Measurements from ENCODE around the gene NPDC1. TPM values are rescaled to one million over a fixed set of nuclear protein-coding genes. Genes with fewer than 3 reads are reported as not detected.

Gene NPDC1, protein sequence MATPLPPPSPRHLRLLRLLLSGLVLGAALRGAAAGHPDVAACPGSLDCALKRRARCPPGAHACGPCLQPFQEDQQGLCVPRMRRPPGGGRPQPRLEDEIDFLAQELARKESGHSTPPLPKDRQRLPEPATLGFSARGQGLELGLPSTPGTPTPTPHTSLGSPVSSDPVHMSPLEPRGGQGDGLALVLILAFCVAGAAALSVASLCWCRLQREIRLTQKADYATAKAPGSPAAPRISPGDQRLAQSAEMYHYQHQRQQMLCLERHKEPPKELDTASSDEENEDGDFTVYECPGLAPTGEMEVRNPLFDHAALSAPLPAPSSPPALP
- total RNA-seq (2014; rRNA removed; shearing (Covaris generic)) = 0.51 and 0.91 TPM in 2 replicates

DNA sequence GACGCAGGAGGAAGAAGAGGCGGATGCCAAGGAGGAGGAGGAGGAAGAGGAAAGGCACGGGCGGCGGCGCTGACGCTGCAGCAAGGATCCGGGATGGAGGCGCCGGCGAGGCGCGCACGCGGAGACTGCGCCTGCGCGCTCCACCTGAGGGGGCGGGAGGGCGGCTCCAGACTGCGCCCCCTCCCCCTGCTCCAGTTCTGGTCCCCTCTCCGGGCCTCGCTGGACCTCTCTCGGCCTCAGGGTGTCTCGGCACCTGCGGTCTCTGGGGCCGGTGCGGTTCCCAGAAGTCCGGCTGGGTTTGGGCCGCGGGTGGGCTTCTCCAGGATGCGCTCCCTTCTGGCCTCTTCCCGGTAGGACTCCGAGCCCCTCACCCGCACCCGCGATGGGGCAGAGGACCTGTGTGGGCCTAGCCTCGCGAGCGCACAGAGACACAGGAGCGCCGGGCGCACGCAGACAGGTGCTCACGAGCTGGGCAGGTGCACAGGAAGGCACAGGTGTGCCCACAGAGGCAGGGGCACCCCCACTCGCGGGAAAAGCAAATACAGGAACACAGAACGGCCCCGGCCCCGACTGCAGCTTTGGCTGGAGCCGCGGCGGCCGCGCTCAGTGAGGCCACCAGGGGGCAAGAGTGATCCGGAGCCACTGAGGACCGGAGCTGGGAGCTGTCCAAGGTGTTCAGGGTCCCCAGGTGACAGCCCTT, at the start of gene NPDC1:
TSS of gene NPDC1 (minus strand) at position 90 of the 700 bp plus-strand sequence. CDS start 188 bp downstream, outside the sequence.
- no peaks in the 10 kb centered on the region for H3K36me3 ChIP-seq
- DNase-seq = peak; percentile 83 to 88
- peaks cover 11% of the 10 kb centered on the region; the same call in 1 of the 2 replicates for H3K4me1 ChIP-seq
- H3K4me3 ChIP-seq = peak within 1 kb of the TSS; percentile 41
- H3K27ac ChIP-seq = no peak within 1 kb of the TSS
- peaks cover 31% of the 10 kb centered on the region for H3K27me3 ChIP-seq
- H3K9me3 ChIP-seq (replicated peaks) = no peaks in the 10 kb centered on the region

DNA sequence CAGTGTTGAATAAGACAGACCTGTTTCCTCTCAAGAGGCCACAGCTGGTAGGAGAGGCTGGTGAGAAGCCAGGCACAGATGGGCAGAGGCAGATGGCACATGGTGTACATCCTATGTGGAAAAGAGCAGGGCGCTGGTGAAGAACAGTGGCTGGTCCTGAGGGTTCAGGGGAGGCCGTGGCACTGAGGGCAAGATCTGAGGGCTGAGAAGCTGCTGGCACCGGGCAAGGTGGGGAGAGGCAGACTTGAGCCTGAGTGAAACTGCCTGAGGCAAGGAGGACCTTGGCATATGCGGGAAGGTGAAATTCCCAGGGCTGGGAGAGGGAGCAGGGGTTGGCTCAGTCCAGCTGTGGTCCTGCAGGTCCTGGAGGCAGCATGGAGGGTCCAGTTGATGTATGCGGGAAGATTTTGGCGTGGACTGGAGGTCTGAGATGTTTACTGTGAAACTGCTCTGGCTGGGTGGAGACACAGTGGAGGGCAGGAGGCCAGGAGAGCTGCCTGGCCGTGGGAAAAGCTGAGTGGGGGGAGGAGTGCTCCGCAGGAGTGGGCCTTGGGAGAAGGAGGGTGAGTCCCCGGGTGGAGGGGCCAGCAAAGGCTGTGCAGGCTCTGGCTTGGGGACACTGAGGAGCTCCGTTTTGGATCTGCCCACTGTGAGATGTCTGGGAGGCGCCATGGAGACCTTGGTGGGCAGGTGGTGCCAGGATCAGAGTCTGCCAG, 43.4 kb upstream of the NPDC1 start:
- no peaks in the 10 kb centered on the region for H3K27me3 ChIP-seq
- H3K9me3 ChIP-seq (replicated peaks) = no peaks in the 10 kb centered on the region
- H3K36me3 ChIP-seq = no peaks in the 10 kb centered on the region; the same call in 1 of the 2 replicates
- no peak overlapping the region for H3K27ac ChIP-seq
- peaks cover 8% of the 10 kb centered on the region; the same call in 1 of the 2 replicates for H3K4me1 ChIP-seq
- no peak overlapping the region for H3K4me3 ChIP-seq
- no peak for DNase-seq

DNA sequence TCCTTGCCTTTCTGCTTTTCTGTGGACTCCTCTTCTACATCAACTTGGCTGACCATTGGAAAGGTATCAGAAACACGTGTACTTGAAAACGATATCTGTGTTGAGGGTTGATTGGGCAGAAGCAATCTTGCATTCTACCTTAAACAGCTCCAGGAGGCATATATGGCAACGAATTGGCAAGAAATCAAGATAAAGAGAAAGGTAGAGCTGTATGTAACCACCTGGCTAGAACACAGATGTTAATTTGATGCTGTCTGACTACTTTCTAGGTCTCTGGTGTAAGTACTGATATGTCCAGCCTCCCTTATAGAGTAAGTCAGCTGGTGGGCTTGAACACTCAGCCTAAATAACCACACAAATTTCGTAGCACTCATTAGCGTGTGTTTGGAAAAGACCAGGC, 42.1 kb upstream of the NPDC1 start:
- Histone ChIP-seq H3K9me3 (replicated peaks) (no peaks in the 10 kb centered on the region), H3K27ac (no peak overlapping the region), H3K27me3 (no peaks in the 10 kb centered on the region), H3K4me1 (peaks cover 19% of the 10 kb centered on the region), H3K36me3 (no peaks in the 10 kb centered on the region), H3K4me3 (no peak overlapping the region)
- DNase-seq = no peak

GRCh38 chr9:137087409-137087925, 41.5 kb upstream of the NPDC1 start:
- H3K27ac ChIP-seq = peak overlapping the region; percentile 27; the same call in 1 of the 2 replicates
- no peaks in the 10 kb centered on the region for H3K27me3 ChIP-seq
- H3K4me3 ChIP-seq = peak overlapping the region; percentile 77
- DNase-seq = no peak
- H3K4me1 ChIP-seq = peaks cover 24% of the 10 kb centered on the region
- H3K9me3 ChIP-seq (replicated peaks) = no peaks in the 10 kb centered on the region
- H3K36me3 ChIP-seq = no peaks in the 10 kb centered on the region

- Histone ChIP-seq H3K27me3 (no peaks in the 10 kb centered on the region), H3K4me1 (peaks cover 24% of the 10 kb centered on the region), H3K4me3 (peak within 1 kb of the TSS; percentile 77), H3K36me3 (no peaks in the 10 kb centered on the region), H3K27ac (peak within 1 kb of the TSS; percentile 74), H3K9me3 (replicated peaks) (no peaks in the 10 kb centered on the region)
- DNase-seq = peak; percentile 99 to 100
These were observed 40.8 kb upstream of the NPDC1 start, which contains the start of gene MAN1B1 for GRCh38 chr9:137086531-137087408. Gene MAN1B1, plus strand, starts transcription at chr9:137086985. Its CDS starts 15 bp downstream, at chr9:137087000.

GRCh38 chr9:137085920-137086530, 40.0 kb upstream of the NPDC1 start:
- H3K4me3 ChIP-seq = peak overlapping the region; percentile 77
- no peaks in the 10 kb centered on the region for H3K9me3 ChIP-seq (replicated peaks)
- no peaks in the 10 kb centered on the region for H3K36me3 ChIP-seq
- H3K4me1 ChIP-seq = peaks cover 24% of the 10 kb centered on the region
- H3K27me3 ChIP-seq = no peaks in the 10 kb centered on the region
- DNase-seq = peak; percentile 57 to 64
- peak overlapping the region; percentile 74 for H3K27ac ChIP-seq

DNA sequence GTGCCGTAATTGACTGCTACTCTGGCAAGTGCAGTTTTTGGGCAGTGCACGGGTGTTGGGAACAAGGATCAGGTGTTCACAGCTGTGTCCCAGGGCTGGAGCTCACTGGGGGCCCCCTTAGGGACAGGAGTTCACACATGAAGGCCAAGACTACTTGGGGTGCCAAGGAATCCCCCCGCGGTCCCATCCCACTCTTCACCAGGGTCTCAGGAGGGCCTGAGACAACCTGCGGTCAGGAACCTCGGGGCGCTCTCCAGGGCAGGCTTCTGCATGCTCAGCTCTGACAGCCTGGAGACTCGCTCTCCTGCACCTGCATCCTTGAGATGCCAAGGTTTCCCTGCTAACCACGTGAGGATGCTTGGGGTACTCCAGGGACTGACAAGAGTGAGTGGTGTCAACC, 38.5 kb upstream of the NPDC1 start:
- no peak overlapping the region for H3K27ac ChIP-seq
- no peak overlapping the region for H3K4me3 ChIP-seq
- peaks cover 5% of the 10 kb centered on the region for H3K36me3 ChIP-seq
- peaks cover 24% of the 10 kb centered on the region for H3K4me1 ChIP-seq
- H3K9me3 ChIP-seq (replicated peaks) = no peaks in the 10 kb centered on the region
- no peaks in the 10 kb centered on the region for H3K27me3 ChIP-seq
- no peak for DNase-seq

DNA sequence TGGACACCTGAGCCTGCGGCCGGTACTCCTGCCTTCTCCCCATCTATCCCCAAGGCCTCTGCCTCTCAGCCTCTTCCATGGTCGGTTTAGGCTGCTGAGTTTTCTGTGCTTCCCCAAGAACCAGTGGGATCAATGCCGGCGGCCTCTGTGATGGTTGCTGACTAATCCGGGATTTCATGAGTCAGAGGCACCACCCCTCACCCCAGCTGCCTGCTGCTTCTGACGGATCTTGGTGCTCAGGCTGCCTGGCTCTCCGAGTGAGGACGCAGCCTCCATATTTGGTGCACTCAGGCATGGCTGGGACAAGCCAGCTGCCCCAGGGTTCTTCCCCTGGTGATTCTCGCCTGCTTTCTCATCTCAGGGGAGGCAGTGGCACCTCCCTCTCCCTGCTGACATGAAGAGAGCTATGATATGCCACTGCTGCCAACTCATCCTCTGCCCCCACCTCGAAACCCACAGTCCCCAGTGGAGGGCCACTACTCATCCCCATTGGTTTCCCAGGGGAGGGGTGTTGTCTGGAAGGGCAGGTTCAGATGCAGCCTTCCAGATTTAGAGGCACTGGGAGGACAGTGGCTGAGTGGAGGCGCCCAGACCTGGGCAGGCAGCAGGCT, 37.5 kb upstream of the NPDC1 start:
- H3K4me1 ChIP-seq = peaks cover 24% of the 10 kb centered on the region
- no peaks in the 10 kb centered on the region for H3K9me3 ChIP-seq (replicated peaks)
- no peak overlapping the region for H3K27ac ChIP-seq
- peak; percentile 93 to 94 for DNase-seq
- H3K4me3 ChIP-seq = no peak overlapping the region
- H3K36me3 ChIP-seq = peaks cover 8% of the 10 kb centered on the region
- H3K27me3 ChIP-seq = no peaks in the 10 kb centered on the region

DNA sequence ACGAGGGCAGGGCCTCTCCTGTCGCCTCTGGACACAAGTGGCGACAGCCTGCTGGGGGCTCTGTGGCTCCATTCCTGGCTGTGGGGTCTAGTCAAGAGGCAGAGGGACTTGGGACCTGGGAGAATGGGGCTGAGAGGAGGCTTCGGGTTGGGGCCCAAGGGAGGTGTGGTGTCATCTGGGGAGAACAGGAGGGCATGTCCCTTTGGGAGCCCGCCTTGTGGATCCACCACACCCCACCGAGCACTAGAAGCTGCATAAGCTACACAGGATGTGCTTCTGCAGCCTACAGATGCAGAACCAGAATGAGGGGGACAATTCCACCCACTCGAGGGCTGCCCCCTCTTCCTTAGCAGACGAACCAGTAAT, 36.9 kb upstream of the NPDC1 start:
- Histone ChIP-seq H3K4me1 (peaks cover 24% of the 10 kb centered on the region), H3K36me3 (peaks cover 8% of the 10 kb centered on the region), H3K27ac (no peak overlapping the region), H3K27me3 (no peaks in the 10 kb centered on the region), H3K9me3 (replicated peaks) (no peaks in the 10 kb centered on the region), H3K4me3 (no peak overlapping the region)
- no peak for DNase-seq

- H3K27me3 ChIP-seq = no peaks in the 10 kb centered on the region
- peaks cover 21% of the 10 kb centered on the region for H3K4me1 ChIP-seq
- no peaks in the 10 kb centered on the region for H3K9me3 ChIP-seq (replicated peaks)
- no peak for DNase-seq
- no peak overlapping the region for H3K27ac ChIP-seq
- no peak overlapping the region for H3K4me3 ChIP-seq
- peaks cover 8% of the 10 kb centered on the region for H3K36me3 ChIP-seq
These were observed 36.4 kb upstream of the NPDC1 start for GRCh38 chr9:137082222-137082924.

DNA sequence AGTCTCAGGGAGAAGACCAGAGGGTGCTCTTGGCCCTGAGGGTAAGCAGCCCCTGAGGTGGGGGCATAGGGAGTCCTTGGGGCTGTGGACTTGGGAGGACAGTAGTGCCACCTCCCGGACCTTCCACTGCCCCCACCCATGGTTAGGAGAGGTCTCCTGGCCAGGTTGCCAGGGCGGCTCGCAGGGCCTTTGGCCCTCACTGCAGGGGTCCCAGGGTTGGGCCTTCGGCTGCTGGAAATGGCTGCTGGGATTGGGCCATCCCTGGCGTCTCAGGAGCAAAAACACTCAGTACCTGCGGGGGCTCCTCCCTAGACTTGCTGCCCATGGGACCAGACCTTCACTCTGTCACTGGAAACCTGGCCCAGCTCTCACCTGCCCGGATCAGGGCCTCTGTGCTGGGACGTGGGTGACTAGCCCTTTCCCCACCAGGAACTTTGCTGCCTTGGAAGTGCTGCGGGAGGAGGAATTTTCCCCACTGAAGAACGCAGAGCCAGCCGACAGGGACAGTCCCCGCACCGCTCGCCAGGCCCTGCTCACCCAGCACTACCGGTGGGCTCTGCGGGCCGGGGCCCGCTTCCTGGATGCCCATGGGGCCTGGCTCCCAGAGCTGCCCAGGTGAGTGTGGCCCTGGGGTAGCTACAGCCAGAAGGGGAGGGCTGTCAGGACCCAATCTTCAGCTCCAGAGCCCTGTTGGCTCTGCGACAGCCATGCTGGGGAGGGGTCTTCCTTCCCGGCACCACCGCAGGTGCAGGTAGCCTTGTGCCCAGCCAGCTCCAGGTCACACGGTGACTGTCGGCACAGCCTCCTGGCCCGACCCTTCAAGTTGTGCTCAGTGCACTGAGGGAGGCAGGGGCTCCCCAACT, 34.5 kb upstream of the NPDC1 start:
- Histone ChIP-seq H3K27me3 (no peaks in the 10 kb centered on the region), H3K36me3 (peaks cover 8% of the 10 kb centered on the region), H3K4me3 (no peak overlapping the region), H3K4me1 (peaks cover 18% of the 10 kb centered on the region), H3K27ac (no peak overlapping the region), H3K9me3 (replicated peaks) (no peaks in the 10 kb centered on the region)
- DNase-seq = no peak

GRCh38 chr9:137079401-137079787, 33.4 kb upstream of the NPDC1 start:
- Histone ChIP-seq H3K4me1 (peaks cover 16% of the 10 kb centered on the region), H3K27me3 (no peaks in the 10 kb centered on the region), H3K36me3 (peaks cover 8% of the 10 kb centered on the region), H3K27ac (no peak overlapping the region), H3K9me3 (replicated peaks) (no peaks in the 10 kb centered on the region), H3K4me3 (no peak overlapping the region)
- DNase-seq = no peak
